ENCODE measurements around the gene OVCA2. TPM values are rescaled to one million over a fixed set of nuclear protein-coding genes. Genes with fewer than 3 reads are reported as not detected.

OVCA2 gene
- total RNA-seq, 2 donors from 2014 or later = 41.0 to 49.8 TPM

GRCh38 chr17:2090210-2090641 is 48.4 kb downstream of the OVCA2 start:
- peak overlapping the region; percentile 75 for H3K27ac ChIP-seq
- no peaks in the 10 kb centered on the region for H3K27me3 ChIP-seq
- no peak for TF ChIP-seq CTCF (IDR thresholded peaks at IDR 0.05)
- H3K4me3 ChIP-seq = peak overlapping the region; percentile 18
- no peaks in the 10 kb centered on the region for H3K9me3 ChIP-seq
- DNase-seq = no peak
- H3K36me3 ChIP-seq = no peaks in the 10 kb centered on the region
- intact Hi-C loops (cut with DNase I) = no loop called here
- H3K9ac ChIP-seq (ENCODE audit: low read depth in 2 of 2, low read length in 2 of 2) = peak overlapping the region in 1 of 2 donors; percentile 38
- peaks cover 17% of the 10 kb centered on the region for H3K4me1 ChIP-seq

GRCh38 chr17:2090804-2091534 is 49.1 kb downstream of the OVCA2 start:
- no peak overlapping the region for H3K4me3 ChIP-seq
- peak; percentile 49 for DNase-seq
- peak overlapping the region in 1 of 2 donors; percentile 21 for H3K9ac ChIP-seq (ENCODE audit: low read depth in 2 of 2, low read length in 2 of 2)
- no peaks in the 10 kb centered on the region for H3K9me3 ChIP-seq
- no peaks in the 10 kb centered on the region for H3K36me3 ChIP-seq
- H3K27me3 ChIP-seq = no peaks in the 10 kb centered on the region
- peak; percentile 14 for TF ChIP-seq CTCF (IDR thresholded peaks at IDR 0.05)
- peaks cover 17% of the 10 kb centered on the region for H3K4me1 ChIP-seq
- intact Hi-C loops (cut with DNase I) = no loop called here
- peak overlapping the region; percentile 75 for H3K27ac ChIP-seq

GRCh38 chr17:2092253-2092652 is 50.4 kb downstream of the OVCA2 start:
- Histone ChIP-seq H3K9me3 (no peaks in the 10 kb centered on the region), H3K9ac (ENCODE audit: low read depth in 2 of 2, low read length in 2 of 2) (no peak overlapping the region), H3K36me3 (no peaks in the 10 kb centered on the region), H3K4me3 (no peak overlapping the region), H3K27ac (no peak overlapping the region), H3K4me1 (peaks cover 16% of the 10 kb centered on the region), H3K27me3 (no peaks in the 10 kb centered on the region)
- no peak for TF ChIP-seq CTCF (IDR thresholded peaks at IDR 0.05)
- intact Hi-C loops (cut with DNase I) = no loop called here
- no peak for DNase-seq

Small RNA genes lying within 50 kb of the gene (microRNA-seq; reads per million reads assigned to microRNA genes)
- gene MIR132 (1,885 reads per million, percentile 84 among the genes with 10 or more reads in this experiment), gene MIR212 (37.5 reads per million, percentile 39 among the genes with 10 or more reads in this experiment)

Other genes starting within 250 kb of the OVCA2 start
- 10 to 100 TPM in 1 of 2 donors, 1 to 10 TPM in 1; 8.0 to 14.7 TPM for gene SMYD4, start 212.1 kb upstream of the OVCA2 start, total RNA-seq
- 100 to 1,000 TPM in 1 of 2 donors, 10 to 100 TPM in 1; 63.4 to 105 TPM for gene RPA1, start 212.0 kb upstream of the OVCA2 start, total RNA-seq
- under 1 TPM; 0.32 to 0.37 TPM for gene RTN4RL1, start 16.7 kb upstream of the OVCA2 start, total RNA-seq
- 10 to 100 TPM; 22.7 to 34.4 TPM for gene DPH1, start 11.9 kb upstream of the OVCA2 start, total RNA-seq
- gene HIC1, start 13.1 kb downstream of the OVCA2 start, total RNA-seq = 10 to 100 TPM in 1 of 2 donors, 1 to 10 TPM in 1; 7.0 to 11.2 TPM